GM10248 (cell line): ENCODE data around the gene CMIP.
"Not testable (repeated sequence)": the region's sequence is repeated elsewhere in the genome, so short reads cannot be mapped to it uniquely, and the experiment has no call there.

Source experiments
- CTCF ChIA-PET: fragments of 300-600 bp; sonication (Branson Sonifier 250); formaldehyde crosslinking; extraction: SDS; loops from one replicate; lab custom pipeline; 2021; ENCODE audit warnings: antibody characterized with exemption; lab: Yijun Ruan, JAX
- POLR2A ChIA-PET: fragments of 350-650 bp; sonication (Branson Sonifier 250); formaldehyde crosslinking; extraction: SDS; loops from one replicate; lab custom pipeline; 2020; ENCODE audit warnings: antibody characterized with exemption; lab: Yijun Ruan, JAX
- DNase-seq: peaks from one replicate; pipeline ENCODE4 v3.0.0; 2012; ENCODE audit errors: extremely low spot score
- TF ChIP-seq, protein P1 (sequence below): IDR thresholded peaks from 2 replicates; pipeline ENCODE4 v1.5.1; 2012; ENCODE audit warnings: mild to moderate bottlenecking, low read depth; ENCODE audit errors: extremely low read depth, missing control alignments, control extremely low read depth

CMIP gene

GRCh38 chr16:81688182-81688581, 243.6 kb downstream of the CMIP start:
- DNase-seq: no peak
- TF ChIP-seq, protein P1, sequence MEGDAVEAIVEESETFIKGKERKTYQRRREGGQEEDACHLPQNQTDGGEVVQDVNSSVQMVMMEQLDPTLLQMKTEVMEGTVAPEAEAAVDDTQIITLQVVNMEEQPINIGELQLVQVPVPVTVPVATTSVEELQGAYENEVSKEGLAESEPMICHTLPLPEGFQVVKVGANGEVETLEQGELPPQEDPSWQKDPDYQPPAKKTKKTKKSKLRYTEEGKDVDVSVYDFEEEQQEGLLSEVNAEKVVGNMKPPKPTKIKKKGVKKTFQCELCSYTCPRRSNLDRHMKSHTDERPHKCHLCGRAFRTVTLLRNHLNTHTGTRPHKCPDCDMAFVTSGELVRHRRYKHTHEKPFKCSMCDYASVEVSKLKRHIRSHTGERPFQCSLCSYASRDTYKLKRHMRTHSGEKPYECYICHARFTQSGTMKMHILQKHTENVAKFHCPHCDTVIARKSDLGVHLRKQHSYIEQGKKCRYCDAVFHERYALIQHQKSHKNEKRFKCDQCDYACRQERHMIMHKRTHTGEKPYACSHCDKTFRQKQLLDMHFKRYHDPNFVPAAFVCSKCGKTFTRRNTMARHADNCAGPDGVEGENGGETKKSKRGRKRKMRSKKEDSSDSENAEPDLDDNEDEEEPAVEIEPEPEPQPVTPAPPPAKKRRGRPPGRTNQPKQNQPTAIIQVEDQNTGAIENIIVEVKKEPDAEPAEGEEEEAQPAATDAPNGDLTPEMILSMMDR: no peak
- CTCF ChIA-PET: no interaction called here
- POLR2A ChIA-PET: no interaction called here

DNA sequence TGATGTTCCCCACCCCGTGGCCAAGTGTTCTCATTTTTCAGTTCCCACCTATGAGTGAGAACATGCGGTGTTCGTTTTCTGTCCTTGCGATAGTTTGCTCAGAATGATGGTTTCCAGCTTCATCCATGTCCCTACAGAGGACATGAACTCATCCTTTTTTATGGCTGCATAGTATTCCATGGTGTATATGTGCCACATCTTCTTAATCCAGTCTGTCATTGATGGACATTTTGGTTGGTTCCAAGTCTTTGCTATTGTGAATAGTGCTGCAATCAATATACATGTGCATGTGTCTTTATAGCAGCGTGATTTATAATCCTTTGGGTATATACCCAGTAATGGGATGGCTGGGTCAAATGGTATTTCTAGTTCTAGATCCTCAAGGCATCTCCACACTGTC, 244.2 kb downstream of the CMIP start:
- DNase-seq, CTCF ChIA-PET, POLR2A ChIA-PET: not testable (repeated sequence)

DNA sequence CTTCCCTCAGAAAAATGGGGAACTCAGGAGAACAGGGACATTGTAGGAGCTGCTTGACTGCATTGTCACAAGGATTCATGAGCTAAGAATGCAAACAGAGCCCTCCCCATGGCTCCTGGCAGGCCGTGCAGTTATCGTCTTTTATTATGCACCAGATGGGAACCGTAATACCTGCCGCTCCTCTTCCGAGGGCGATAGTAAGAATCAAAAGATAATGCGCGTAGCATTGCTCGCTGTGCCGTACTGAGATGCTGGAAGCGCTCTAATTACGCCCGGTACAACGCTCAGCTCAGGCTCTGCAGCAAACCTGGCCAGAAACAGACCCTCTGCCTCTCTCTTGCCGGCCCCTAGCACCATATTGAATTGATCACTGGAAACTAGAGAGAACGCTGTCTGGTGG, 247.4 kb downstream of the CMIP start:
- DNase-seq: no peak
- TF ChIP-seq, protein P1: no peak
- ChIA-PET CTCF (interaction anchor here (1.0 to 1.1 kb wide), 2 partner anchors 11 to 25 kb away, joined by 3 read pairs; no protein-coding TSS in a partner anchor), POLR2A (no interaction called here)

- no peak for DNase-seq
- ChIA-PET CTCF (interaction anchor here (1.0 to 1.1 kb wide), 2 partner anchors 25 to 71 kb away, joined by 3 read pairs; no protein-coding TSS in a partner anchor), POLR2A (no interaction called here)
- TF ChIP-seq, protein P1: no peak
These were observed 248.0 kb downstream of the CMIP start for GRCh38 chr16:81692571-81692970.

DNA sequence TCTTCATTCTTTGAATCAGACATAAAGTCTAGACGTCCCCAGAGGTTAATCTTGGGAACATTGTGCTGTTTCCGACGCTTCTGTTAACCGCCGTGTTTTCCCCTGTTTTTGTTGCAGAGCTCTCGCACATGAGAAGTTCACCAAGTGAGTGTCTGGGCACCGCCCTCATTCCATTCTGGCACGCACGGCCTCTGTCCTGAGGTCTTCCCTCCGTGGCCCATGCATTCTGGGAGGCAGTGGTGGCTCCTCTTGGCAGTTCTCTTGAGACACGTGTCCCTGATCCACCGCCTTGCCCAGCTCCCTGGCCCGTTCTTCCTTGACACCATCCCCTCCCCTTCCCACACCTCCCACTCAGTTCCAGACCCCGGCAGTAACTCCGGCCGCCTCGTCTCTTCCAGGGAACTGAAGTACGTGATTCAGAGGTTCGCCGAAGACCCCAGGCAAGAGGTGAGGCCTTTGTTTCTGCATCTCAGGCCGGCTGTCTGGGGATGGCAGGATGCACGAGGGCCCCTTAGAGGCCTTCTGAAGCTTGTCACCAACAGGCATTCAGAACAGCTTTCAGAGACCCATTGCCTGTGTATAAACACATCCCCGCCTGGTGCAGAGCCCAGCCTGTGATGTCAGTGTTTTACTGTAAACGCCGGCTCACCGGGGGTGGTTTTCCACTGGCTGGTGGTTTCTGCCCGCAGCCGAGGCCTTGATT, 248.6 kb downstream of the CMIP start:
- DNase-seq: no peak
- TF ChIP-seq, protein P1: no peak
- ChIA-PET POLR2A (no interaction called here), CTCF (interaction anchor here (1.0 to 1.1 kb wide), 2 partner anchors 26 to 71 kb away, joined by 3 read pairs; no protein-coding TSS in a partner anchor)

DNA sequence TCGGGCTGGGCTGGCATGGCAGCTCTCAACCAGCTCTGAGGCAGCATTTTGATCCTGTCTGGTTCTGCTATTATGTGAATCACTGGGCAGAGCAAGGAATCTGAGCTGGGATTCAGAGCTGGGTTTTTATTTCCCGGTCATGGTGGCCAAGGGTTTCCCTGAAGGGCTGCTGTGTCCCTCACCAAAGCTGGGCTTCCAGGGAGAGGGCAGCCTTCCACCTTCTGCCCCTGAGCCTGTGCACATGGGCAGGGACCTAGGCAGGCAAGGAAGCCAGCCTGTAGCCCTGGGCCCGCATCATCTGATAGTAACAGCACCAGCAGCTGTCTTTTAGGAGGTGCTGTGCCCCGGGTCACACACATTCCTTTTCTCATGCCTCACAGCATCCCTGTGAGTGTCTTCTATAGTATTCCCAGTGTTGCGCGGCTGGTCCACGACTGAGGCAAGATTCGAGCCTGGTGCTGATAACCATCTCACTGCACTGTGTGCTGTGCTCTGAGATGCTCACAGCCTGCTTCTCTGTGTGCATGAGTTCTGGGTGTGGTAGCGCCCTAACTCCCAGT, 249.2 kb downstream of the CMIP start:
- CTCF ChIA-PET: interaction anchor here (1.0 kb wide), 1 partner anchor 20 kb away, joined by 3 read pairs; no protein-coding TSS in a partner anchor
- POLR2A ChIA-PET: no interaction called here
- TF ChIP-seq, protein P1: no peak
- DNase-seq: no peak
